Measurements from ENCODE around the gene C11orf91.

Gene C11orf91

DNA sequence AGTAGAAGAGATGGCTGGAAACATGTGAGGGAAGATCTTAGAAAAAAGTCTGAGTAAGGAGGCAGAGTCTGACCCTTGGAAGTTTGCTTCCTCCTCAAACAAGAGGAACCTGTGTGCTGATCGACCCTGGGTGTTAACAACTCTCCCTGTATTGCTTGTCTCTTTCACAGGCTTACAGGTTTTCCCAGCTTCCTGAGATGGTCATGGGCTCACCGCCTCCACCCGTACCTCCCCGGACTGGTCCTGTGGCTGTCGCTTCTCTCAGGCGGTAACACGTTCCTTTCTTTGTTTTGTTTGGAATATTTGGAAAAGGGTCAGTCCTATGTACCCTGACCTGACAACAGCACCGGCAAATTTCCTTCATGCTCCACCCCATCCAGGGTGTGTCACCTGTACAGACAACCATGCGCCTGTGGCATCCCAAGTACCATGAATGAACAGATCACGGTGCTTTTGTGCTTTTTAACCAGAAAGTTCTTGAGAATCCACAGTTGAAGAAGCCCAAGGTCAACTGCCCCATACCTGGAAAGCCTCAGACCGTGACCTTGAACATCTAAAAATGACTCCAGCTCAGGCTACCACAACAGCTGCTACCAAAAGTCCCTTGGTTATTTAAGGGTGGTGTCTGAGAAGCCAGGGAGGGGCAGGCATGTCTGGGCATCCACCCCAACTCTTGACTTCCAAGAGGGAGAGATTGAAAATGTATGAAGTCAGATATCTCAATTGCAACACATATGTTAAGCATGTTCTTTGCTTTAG is 44.6 kb downstream of the C11orf91 start:
- H3K27ac Mint-ChIP-seq, result peak overlapping the region; percentile 49
- DNase-seq, result no peak
- peaks cover 30% of the 10 kb centered on the region for H3K4me1 Mint-ChIP-seq
- peaks cover 5% of the 10 kb centered on the region for H3K36me3 Mint-ChIP-seq (ENCODE audit: low read depth)
- H3K4me3 Mint-ChIP-seq, result no peak overlapping the region
- no peaks in the 10 kb centered on the region for H3K9me3 Mint-ChIP-seq
- peaks cover 5% of the 10 kb centered on the region for H3K27me3 Mint-ChIP-seq (ENCODE audit: low read depth, poor library complexity)
- TF ChIP-seq, protein P1, sequence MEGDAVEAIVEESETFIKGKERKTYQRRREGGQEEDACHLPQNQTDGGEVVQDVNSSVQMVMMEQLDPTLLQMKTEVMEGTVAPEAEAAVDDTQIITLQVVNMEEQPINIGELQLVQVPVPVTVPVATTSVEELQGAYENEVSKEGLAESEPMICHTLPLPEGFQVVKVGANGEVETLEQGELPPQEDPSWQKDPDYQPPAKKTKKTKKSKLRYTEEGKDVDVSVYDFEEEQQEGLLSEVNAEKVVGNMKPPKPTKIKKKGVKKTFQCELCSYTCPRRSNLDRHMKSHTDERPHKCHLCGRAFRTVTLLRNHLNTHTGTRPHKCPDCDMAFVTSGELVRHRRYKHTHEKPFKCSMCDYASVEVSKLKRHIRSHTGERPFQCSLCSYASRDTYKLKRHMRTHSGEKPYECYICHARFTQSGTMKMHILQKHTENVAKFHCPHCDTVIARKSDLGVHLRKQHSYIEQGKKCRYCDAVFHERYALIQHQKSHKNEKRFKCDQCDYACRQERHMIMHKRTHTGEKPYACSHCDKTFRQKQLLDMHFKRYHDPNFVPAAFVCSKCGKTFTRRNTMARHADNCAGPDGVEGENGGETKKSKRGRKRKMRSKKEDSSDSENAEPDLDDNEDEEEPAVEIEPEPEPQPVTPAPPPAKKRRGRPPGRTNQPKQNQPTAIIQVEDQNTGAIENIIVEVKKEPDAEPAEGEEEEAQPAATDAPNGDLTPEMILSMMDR (IDR thresholded peaks at IDR 0.05), result no peak

DNA sequence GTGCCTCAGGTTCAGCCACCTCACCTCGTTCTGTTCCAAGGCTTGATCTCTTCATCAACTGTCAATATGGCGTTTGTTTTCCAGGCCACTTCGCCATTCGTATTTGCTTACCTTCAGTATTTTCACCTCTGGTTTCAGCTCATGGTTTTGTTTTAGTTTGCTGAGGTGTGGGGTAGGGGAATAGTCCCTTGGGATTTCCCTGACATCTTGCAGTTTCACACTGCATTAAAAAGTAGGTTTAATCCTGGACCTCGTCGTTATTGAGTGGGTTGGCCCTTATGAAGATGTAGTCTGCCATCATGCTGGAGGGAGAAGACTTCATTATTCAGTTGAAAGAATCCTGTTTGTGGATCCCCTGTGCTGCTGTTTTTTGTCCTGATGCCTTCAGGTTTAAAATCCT is 46.0 kb downstream of the C11orf91 start:
- Mint-ChIP-seq H3K9me3 (no peaks in the 10 kb centered on the region), H3K4me3 (no peak overlapping the region), H3K27me3 (ENCODE audit: low read depth, poor library complexity) (peaks cover 8% of the 10 kb centered on the region), H3K36me3 (ENCODE audit: low read depth) (peaks cover 5% of the 10 kb centered on the region), H3K4me1 (peaks cover 30% of the 10 kb centered on the region), H3K27ac (no peak overlapping the region)
- no peak for DNase-seq
- TF ChIP-seq, protein P1 (IDR thresholded peaks at IDR 0.05), result no peak

DNA sequence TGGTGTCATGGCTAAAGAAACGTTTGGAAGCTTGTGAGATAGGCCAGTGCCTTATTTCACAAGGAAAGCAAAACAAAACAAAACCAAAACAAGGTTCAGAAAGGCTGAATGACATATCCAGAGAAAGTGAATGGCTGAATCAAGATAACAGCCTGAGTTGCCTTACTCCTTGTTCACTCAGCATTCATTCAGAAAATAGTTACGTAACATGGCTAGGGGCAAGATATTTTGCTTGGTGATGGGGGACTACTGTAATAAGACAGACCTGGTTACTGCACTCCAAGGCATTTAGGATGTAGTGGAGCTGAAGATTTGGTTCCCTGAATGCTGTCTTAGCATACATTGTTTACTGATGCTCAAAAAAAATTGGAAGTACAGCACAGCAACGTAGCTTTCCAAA is 47.7 kb downstream of the C11orf91 start:
- H3K4me3 Mint-ChIP-seq, result no peak overlapping the region
- peaks cover 4% of the 10 kb centered on the region for H3K27me3 Mint-ChIP-seq (ENCODE audit: low read depth, poor library complexity)
- H3K9me3 Mint-ChIP-seq, result no peaks in the 10 kb centered on the region
- H3K36me3 Mint-ChIP-seq (ENCODE audit: low read depth), result peaks cover 5% of the 10 kb centered on the region
- DNase-seq, result no peak
- peaks cover 30% of the 10 kb centered on the region for H3K4me1 Mint-ChIP-seq
- TF ChIP-seq, protein P1 (IDR thresholded peaks at IDR 0.05), result no peak
- H3K27ac Mint-ChIP-seq, result no peak overlapping the region

DNA sequence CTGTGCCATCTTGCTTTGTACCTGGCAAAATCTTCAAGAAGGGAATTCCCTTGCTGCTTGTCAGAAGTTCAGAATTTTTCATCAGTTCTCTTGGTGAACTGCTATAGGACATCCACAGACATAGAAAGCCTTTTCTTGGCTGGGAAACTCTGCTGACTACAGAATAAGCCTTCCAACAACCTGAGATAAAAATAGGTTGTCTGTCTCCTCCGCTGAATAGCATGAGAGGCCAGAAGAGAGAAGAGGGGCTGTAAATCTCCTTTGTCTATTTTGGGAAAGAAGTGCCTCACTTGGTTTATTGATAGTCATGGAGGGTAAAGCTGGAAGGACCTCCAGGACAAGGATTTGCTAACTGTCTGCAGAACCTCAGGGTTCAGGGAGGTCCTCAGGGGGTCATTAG is 48.2 kb downstream of the C11orf91 start:
- Mint-ChIP-seq H3K4me1 (peaks cover 30% of the 10 kb centered on the region), H3K9me3 (no peaks in the 10 kb centered on the region), H3K27me3 (ENCODE audit: low read depth, poor library complexity) (peaks cover 4% of the 10 kb centered on the region), H3K27ac (peak overlapping the region; percentile 47), H3K4me3 (no peak overlapping the region), H3K36me3 (ENCODE audit: low read depth) (peaks cover 5% of the 10 kb centered on the region)
- no peak for DNase-seq
- TF ChIP-seq, protein P1 (IDR thresholded peaks at IDR 0.05), result no peak

DNA sequence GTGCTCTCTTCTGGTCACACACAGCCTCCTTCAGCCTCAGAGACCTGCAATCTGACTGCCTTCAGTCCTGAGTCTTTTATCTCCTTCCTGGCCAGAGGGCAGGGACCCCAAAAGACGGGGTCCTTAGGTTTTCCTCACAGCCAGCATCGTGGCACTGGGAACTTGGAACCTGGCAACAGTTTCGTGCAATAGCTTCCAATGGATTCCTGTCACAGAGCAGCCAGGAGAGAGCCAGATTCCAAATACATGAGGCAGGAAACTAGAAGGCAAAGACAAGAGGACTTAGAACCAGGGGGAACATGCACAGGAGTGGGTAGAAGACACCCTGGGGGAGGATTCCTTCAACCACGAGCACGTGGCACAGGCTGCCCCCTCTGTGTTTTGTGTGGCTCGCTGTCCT is 48.6 kb downstream of the C11orf91 start:
- TF ChIP-seq, protein P1 (IDR thresholded peaks at IDR 0.05), result no peak
- Mint-ChIP-seq H3K9me3 (no peaks in the 10 kb centered on the region), H3K4me1 (peaks cover 30% of the 10 kb centered on the region), H3K27ac (no peak overlapping the region), H3K27me3 (ENCODE audit: low read depth, poor library complexity) (peaks cover 4% of the 10 kb centered on the region), H3K4me3 (no peak overlapping the region), H3K36me3 (ENCODE audit: low read depth) (peaks cover 5% of the 10 kb centered on the region)
- no peak for DNase-seq

DNA sequence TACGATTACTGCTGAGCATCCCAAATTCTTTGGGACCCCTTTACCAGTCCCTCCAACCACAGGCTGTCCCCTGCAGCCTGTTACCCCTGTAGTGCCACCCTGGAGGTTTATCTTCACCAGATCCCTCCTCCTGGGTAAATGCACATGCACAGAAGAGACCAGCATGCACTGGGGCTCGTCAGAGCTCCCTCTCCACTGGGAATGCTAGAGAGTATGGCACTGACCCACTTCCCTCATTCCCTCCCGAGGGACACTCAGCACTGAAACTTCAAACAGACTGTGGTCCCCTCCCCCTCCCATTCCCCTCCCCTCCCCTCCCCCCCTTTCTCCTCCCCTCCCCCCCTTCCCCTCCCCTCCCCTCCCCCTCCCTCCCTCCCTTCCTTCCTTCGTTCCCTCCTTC is 49.1 kb downstream of the C11orf91 start:
- Mint-ChIP-seq H3K4me1 (peaks cover 30% of the 10 kb centered on the region), H3K4me3 (no peak overlapping the region)
- TF ChIP-seq, protein P1 (IDR thresholded peaks at IDR 0.05), result no peak

More for the DNA sequence above, 49.1 kb downstream of the C11orf91 start:
- Mint-ChIP-seq H3K27ac (no peak overlapping the region), H3K36me3 (ENCODE audit: low read depth) (peaks cover 5% of the 10 kb centered on the region), H3K9me3 (no peaks in the 10 kb centered on the region), H3K27me3 (ENCODE audit: low read depth, poor library complexity) (peaks cover 4% of the 10 kb centered on the region)
- DNase-seq, result no peak

Data from nephron progenitor cell (in vitro differentiated cells).